Karpas-422 (cell line): ENCODE measurements around the gene PDCD2L. TPM values are rescaled to one million over a fixed set of nuclear protein-coding genes. Genes with fewer than 3 reads are reported as not detected.
A peak's percentile ranks its signal among the peaks of the same experiment; 100 is the strongest.

Experiments used
- DNase-seq: peaks from one replicate; pipeline ENCODE4 v3.0.0-alpha.2; 2015
- H2AFZ ChIP-seq: fragments of 200-600 bp; sonication (generic); 2 replicates; pipeline ENCODE4 v1.6.1; 2014; ENCODE audit warnings: antibody characterized with exemption, low read length, mixed read lengths
- H3K27ac ChIP-seq: fragments of 200-600 bp; sonication (generic); 2 replicates; pipeline ENCODE4 v1.5.1; 2014; ENCODE audit warnings: mild to moderate bottlenecking, low read length, moderate library complexity
- H3K27me3 ChIP-seq: fragments of 200-600 bp; sonication (generic); 2 replicates; pipeline ENCODE4 v1.6.1; 2014; ENCODE audit warnings: low read length, mixed read lengths
- H3K36me3 ChIP-seq: fragments of 200-600 bp; sonication (generic); 2 replicates; pipeline ENCODE4 v1.6.1; 2014; ENCODE audit warnings: low read length, mixed read lengths; ENCODE audit not compliant: insufficient read depth
- H3K4me1 ChIP-seq: fragments of 200-600 bp; sonication (generic); 2 replicates; pipeline ENCODE4 v1.6.1; 2014; ENCODE audit warnings: mild to moderate bottlenecking, low read length, mixed read lengths
- H3K4me2 ChIP-seq: fragments of 200-600 bp; sonication (generic); 2 replicates; pipeline ENCODE4 v1.6.1; 2014; ENCODE audit warnings: low read length, low read depth, mild to moderate bottlenecking; ENCODE audit not compliant: poor library complexity, severe bottlenecking
- H3K4me3 ChIP-seq: fragments of 200-600 bp; sonication (generic); 2 replicates; pipeline ENCODE4 v1.5.1; 2014; ENCODE audit warnings: mild to moderate bottlenecking, antibody characterized with exemption, low read length, mixed read lengths
- H3K79me2 ChIP-seq: fragments of 200-600 bp; sonication (generic); 2 replicates; pipeline ENCODE4 v1.6.1; 2014; ENCODE audit warnings: mild to moderate bottlenecking, low read length, mixed read lengths
- H3K9ac ChIP-seq: fragments of 200-600 bp; sonication (generic); 2 replicates; pipeline ENCODE4 v1.6.0; 2014; ENCODE audit warnings: low read length
- H3K9me2 ChIP-seq: fragments of 200-600 bp; sonication (generic), shearing (Covaris generic); replicated peaks from 2 replicates; pipeline ENCODE4 v1.6.0; 2014; ENCODE audit warnings: mild to moderate bottlenecking, low read length, moderate library complexity; ENCODE audit not compliant: insufficient read depth
- H3K9me3 ChIP-seq: fragments of 300-700, 200-600 bp; sonication (generic); 2 replicates; pipeline ENCODE4 v1.6.1; 2014; ENCODE audit warnings: low read length, mixed read lengths
- H4K20me1 ChIP-seq: fragments of 200-600 bp; sonication (generic); 2 replicates; pipeline ENCODE4 v1.6.1; 2014; ENCODE audit warnings: mild to moderate bottlenecking, antibody characterized with exemption, low read length, low read depth; ENCODE audit not compliant: insufficient read depth
- total RNA-seq: library from RNA; depleted of rRNA; stranded (reverse); fragments of >200 nt; shearing (Covaris generic); gene quantifications from 2 replicates; pipeline ENCODE4 v1.2.3, GENCODE V29; 2014; ENCODE audit warnings: low replicate concordance

PDCD2L gene
- total RNA-seq, 1 experiment from 2014 or later, result 38.1 TPM

DNA sequence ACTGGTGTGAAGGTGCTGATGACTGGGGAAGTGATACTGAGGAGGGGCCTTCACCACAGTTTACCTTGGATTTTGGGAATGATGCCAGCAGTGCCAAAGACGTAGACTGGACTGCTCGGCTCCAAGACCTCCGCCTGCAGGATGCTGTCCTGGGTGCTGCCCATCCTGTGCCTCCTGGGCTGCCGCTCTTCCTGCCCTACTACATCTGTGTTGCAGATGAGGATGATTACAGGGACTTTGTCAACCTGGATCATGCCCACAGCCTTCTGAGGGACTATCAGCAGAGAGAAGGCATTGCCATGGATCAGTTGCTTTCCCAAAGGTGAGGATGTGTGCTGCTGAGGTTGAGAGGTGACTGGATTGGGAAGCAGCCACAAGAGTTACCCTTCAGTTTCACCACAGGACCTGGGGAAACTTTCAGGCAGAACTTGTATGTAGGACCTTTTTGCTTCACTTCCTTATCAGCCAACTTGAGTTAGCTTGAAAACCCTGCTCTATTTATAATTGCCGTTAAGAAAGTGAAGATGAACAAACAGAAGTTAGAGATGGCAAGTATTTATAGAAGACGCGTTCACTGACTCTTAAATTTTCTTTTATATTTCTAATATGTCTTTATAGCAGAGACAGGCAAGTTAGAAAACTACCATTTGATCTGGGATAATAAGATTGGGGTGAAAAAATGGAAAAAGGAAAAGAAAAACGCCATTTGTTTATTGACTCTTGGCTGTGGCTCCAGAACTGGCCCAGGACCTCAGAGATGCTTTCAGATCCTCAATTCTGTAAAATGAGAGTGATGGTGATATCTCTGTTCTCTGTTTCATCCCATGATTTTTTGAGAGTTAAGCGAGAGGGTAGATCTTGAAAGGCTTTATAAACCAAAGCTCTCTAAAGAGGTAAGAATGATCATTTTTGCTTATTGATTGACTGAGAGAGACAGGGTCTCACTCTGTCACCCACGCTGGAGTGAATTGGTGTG, 5.3 kb downstream of the PDCD2L start:
- no peak overlapping the region for H3K4me2 ChIP-seq
- no peaks in the 10 kb centered on the region for H4K20me1 ChIP-seq
- H3K36me3 ChIP-seq, result peaks cover 34% of the 10 kb centered on the region
- H3K4me1 ChIP-seq, result peaks cover 21% of the 10 kb centered on the region
- no peaks in the 10 kb centered on the region for H3K9me2 ChIP-seq
- H3K27ac ChIP-seq, result no peak overlapping the region
- H3K9ac ChIP-seq, result no peak overlapping the region
- H3K4me3 ChIP-seq, result no peak overlapping the region
- no peaks in the 10 kb centered on the region for H3K27me3 ChIP-seq
- no peak for DNase-seq
- H3K79me2 ChIP-seq, result peaks cover 63% of the 10 kb centered on the region
- H3K9me3 ChIP-seq, result no peaks in the 10 kb centered on the region
- H2AFZ ChIP-seq, result no peak overlapping the region

DNA sequence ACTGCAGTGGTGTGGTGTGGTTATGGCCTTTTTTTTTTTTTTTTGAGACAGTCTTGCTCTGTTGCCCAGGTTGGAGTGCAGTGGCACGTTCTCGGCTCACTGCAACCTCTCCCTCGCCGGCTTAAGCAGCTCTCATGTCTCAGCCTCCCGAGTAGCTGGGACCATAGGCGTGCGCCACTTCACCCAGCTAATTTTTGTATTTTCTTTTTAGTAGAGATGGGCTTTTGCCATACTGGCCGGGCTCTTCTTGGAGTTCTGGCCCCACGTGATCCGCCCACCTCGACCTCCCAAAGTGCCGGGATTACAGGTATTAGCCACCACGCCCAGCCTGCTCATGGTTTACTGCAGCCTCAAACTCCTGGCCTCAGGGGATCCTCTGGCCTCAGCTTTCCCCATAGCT, 7.0 kb downstream of the PDCD2L start:
- peaks cover 46% of the 10 kb centered on the region for H3K79me2 ChIP-seq
- H3K4me1 ChIP-seq, result peaks cover 13% of the 10 kb centered on the region
- DNase-seq, result no peak
- H3K36me3 ChIP-seq, result peaks cover 45% of the 10 kb centered on the region
- H3K9me3 ChIP-seq, result no peaks in the 10 kb centered on the region
- H3K27me3 ChIP-seq, result no peaks in the 10 kb centered on the region
- no peaks in the 10 kb centered on the region for H4K20me1 ChIP-seq
- H3K4me2 ChIP-seq, result no peak overlapping the region
- H3K9me2 ChIP-seq, result no peaks in the 10 kb centered on the region
- H3K4me3 ChIP-seq, result no peak overlapping the region
- no peak overlapping the region for H3K9ac ChIP-seq
- no peak overlapping the region for H3K27ac ChIP-seq
- no peak overlapping the region for H2AFZ ChIP-seq

DNA sequence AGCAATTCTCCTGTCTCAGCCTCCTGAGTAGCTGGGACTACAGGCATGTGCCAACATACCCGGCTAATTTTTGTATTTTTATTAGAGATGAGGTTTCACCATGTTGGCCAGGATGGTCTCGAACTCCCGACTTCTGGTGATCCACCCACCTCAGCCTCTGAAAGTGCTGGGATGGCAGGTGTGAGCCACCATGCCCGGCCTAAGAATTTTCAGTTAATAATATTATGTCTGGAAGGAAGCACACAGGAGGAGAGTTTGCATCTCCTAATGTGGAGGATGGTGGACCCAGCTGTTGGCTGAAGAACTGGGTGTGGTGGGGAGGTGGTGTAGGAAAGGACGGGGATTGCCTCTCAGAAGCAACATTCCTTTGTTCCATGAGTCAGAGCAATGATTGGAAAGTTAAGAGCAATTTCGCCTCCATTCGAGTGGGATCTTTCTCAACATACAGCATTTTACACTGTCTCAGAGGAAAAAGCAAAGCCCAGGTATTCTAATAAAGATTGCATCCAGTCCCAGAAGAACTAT, 11.9 kb downstream of the PDCD2L start:
- Histone ChIP-seq H3K4me1 (no peaks in the 10 kb centered on the region), H4K20me1 (no peaks in the 10 kb centered on the region), H3K4me2 (no peak overlapping the region), H3K27me3 (no peaks in the 10 kb centered on the region), H3K9me2 (no peaks in the 10 kb centered on the region), H3K79me2 (peaks cover 40% of the 10 kb centered on the region), H3K9me3 (no peaks in the 10 kb centered on the region), H2AFZ (no peak overlapping the region), H3K9ac (no peak overlapping the region), H3K36me3 (peaks cover 46% of the 10 kb centered on the region), H3K4me3 (no peak overlapping the region), H3K27ac (no peak overlapping the region)
- DNase-seq, result no peak

DNA sequence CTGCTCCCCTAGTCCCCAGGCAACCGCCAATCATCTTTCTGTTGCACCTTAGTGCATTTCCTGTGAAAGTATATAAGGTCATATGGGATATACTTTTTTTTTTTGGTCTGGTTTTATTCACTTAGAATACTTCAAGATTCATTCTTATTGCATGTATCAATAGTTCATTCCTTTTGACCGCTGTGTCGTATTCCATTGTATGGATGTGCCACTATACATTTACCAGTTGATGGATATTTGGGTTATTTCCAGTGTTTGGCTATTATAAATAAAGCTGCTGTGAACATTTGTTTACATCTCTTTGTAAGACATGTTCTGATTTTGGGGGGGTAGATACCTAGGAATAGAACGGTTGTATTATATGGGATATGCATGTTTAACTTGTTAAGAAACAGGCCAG, 14.1 kb downstream of the PDCD2L start:
- no peak overlapping the region for H3K27ac ChIP-seq
- DNase-seq, result no peak
- no peak overlapping the region for H3K4me2 ChIP-seq
- no peak overlapping the region for H3K4me3 ChIP-seq
- H3K9me2 ChIP-seq, result no peaks in the 10 kb centered on the region
- no peaks in the 10 kb centered on the region for H3K4me1 ChIP-seq
- no peak overlapping the region for H2AFZ ChIP-seq
- H4K20me1 ChIP-seq, result no peaks in the 10 kb centered on the region
- no peak overlapping the region for H3K9ac ChIP-seq
- H3K9me3 ChIP-seq, result no peaks in the 10 kb centered on the region
- H3K36me3 ChIP-seq, result peaks cover 47% of the 10 kb centered on the region
- no peaks in the 10 kb centered on the region for H3K27me3 ChIP-seq
- H3K79me2 ChIP-seq, result peaks cover 41% of the 10 kb centered on the region

DNA sequence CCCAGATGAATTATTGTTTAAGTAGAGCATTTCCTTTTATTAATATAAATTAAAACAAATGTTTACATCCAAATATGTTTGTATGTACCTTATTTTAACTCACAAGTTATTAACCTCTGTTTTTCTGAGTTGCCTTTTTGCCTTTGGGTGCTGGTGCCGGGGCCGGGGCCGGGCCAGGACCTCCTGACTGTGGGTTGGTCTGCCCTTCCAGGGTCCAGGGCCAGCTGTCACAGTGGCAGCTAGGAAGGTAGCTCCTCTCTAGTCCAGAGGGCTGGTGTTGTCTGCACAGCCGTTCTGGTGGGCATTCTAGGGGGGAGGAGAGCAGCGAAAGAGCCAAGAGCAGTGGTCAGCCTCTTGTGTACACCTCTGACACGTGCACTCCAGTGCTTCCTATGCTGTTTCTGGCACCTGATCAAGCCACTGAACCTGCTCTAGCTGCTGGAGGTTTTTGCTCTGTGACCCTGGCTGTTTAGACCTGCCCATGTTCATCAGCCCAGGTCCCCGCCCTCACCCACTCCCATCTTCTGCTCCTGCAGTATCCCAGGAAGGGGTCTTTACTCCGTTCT, 22.0 kb downstream of the PDCD2L start:
- no peak overlapping the region for H3K4me2 ChIP-seq
- DNase-seq, result no peak
- H2AFZ ChIP-seq, result no peak overlapping the region
- H3K27ac ChIP-seq, result no peak overlapping the region
- H3K36me3 ChIP-seq, result peaks cover 18% of the 10 kb centered on the region; the same call in 1 of the 2 replicates
- H3K4me1 ChIP-seq, result peaks cover 28% of the 10 kb centered on the region
- no peaks in the 10 kb centered on the region for H3K9me2 ChIP-seq
- no peak overlapping the region for H3K4me3 ChIP-seq
- no peaks in the 10 kb centered on the region for H3K9me3 ChIP-seq
- H4K20me1 ChIP-seq, result peaks cover 19% of the 10 kb centered on the region
- no peaks in the 10 kb centered on the region for H3K27me3 ChIP-seq
- no peak overlapping the region for H3K9ac ChIP-seq
- peaks cover 48% of the 10 kb centered on the region for H3K79me2 ChIP-seq

DNA sequence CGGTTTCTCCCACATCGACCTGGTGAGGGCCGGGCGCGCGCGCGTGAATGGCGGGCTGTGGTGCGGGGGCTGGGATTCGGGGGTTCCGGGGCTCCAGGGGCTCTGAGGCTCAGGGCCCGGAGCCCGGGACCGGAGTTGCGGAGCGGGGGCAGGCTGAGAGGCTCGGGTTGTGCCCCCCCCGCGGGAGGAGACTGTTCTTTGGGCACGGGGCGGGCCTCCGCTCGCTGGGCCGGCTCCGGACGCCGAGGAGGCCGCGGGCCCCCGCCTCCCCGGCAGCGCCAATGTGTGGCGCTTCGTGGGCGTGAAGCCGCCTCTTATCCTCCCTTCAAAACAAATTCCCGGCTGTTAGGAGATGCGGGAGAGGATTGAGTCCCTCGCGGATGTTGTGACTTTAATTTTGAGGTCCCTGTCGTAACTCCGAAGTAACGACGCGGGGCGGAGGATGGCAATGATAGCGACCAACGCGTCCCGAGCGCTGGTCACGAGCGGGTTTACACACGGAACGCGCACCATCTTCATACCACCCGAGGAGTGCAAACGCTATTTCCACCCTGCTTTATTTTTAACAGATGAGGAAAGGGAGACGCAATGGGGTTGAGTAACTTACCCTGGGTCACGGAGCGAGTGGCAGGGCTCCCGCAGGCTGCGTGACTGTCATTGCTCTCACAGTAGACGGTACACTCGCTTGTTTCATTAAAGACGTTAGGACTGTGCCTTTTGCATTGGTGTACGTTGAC, 24.5 kb downstream of the PDCD2L start:
- H3K27me3 ChIP-seq, result no peaks in the 10 kb centered on the region
- peak; percentile 60 for DNase-seq
- H3K4me1 ChIP-seq, result peaks cover 30% of the 10 kb centered on the region
- H3K4me2 ChIP-seq, result peak overlapping the region; percentile 95
- H3K9me3 ChIP-seq, result no peaks in the 10 kb centered on the region
- peaks cover 67% of the 10 kb centered on the region for H3K79me2 ChIP-seq
- H3K9me2 ChIP-seq, result no peaks in the 10 kb centered on the region
- H3K9ac ChIP-seq, result peak overlapping the region; percentile 98
- H2AFZ ChIP-seq, result peak overlapping the region; percentile 70; the same call in 1 of the 2 replicates
- peaks cover 37% of the 10 kb centered on the region for H4K20me1 ChIP-seq
- H3K36me3 ChIP-seq, result peaks cover 37% of the 10 kb centered on the region; the same call in 1 of the 2 replicates
- H3K27ac ChIP-seq, result peak overlapping the region; percentile 80
- peak overlapping the region; percentile 98 for H3K4me3 ChIP-seq

DNA sequence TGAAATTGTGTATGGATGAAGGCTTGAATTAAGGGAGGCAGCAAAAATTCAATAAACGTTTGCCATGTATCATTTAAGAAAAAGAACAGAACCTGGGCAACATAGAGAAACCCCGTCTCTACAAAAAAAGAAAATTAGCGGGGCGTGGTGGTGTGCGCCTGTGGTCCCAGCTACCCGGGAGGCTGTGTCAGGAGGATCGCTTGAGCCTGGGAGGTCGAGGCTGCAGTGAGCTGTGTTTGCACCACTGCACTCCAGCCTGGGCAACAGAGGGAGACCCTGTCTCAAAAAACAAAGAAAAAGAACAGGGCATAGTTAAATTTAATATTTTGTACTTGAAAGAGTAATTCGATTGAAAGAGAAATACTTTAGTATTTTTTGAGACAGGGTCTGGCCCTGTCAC, 25.4 kb downstream of the PDCD2L start:
- Histone ChIP-seq H3K36me3 (peaks cover 39% of the 10 kb centered on the region; the same call in 1 of the 2 replicates), H3K4me3 (peak overlapping the region; percentile 98)

More for the DNA sequence above, 25.4 kb downstream of the PDCD2L start:
- Histone ChIP-seq H3K4me1 (peaks cover 30% of the 10 kb centered on the region), H2AFZ (no peak overlapping the region), H3K9ac (peak overlapping the region; percentile 98), H3K9me3 (no peaks in the 10 kb centered on the region), H3K4me2 (peak overlapping the region; percentile 95), H4K20me1 (peaks cover 44% of the 10 kb centered on the region), H3K79me2 (peaks cover 67% of the 10 kb centered on the region), H3K9me2 (no peaks in the 10 kb centered on the region), H3K27me3 (no peaks in the 10 kb centered on the region), H3K27ac (peak overlapping the region; percentile 80; the same call in 1 of the 2 replicates)
- no peak for DNase-seq
